Measurements from ENCODE around the gene AQP2.

AQP2 gene

GRCh38 chr12:50004696-50005095 is 54.2 kb downstream of the AQP2 start:
- no peaks in the 10 kb centered on the region for H3K27me3 ChIP-seq (ENCODE audit: insufficient read depth, low read length, poor library complexity, severe bottlenecking)
- H3F3A ChIP-seq (ENCODE audit: low read depth): peaks cover 4% of the 10 kb centered on the region; the same call in 1 of the 2 replicates
- no peak overlapping the region for H3K9ac ChIP-seq (ENCODE audit: low read depth, low read length, poor library complexity, severe bottlenecking)
- no peak overlapping the region for H3K4me3 ChIP-seq (ENCODE audit: low read length, poor library complexity, severe bottlenecking)
- H3K9me3 ChIP-seq (ENCODE audit: insufficient read depth, low read depth, low read length): no peaks in the 10 kb centered on the region
- no peak overlapping the region for H2AFZ ChIP-seq (ENCODE audit: low read length)
- peaks cover 8% of the 10 kb centered on the region for H4K20me1 ChIP-seq (ENCODE audit: insufficient read depth, low read length, poor library complexity, severe bottlenecking)
- H3K4me1 ChIP-seq (ENCODE audit: insufficient read depth, low read length, poor library complexity, severe bottlenecking): peaks cover 27% of the 10 kb centered on the region
- H3K79me2 ChIP-seq (ENCODE audit: insufficient read depth, low read length): peaks cover 59% of the 10 kb centered on the region
- no peaks in the 10 kb centered on the region for H3K9me2 ChIP-seq (replicated peaks; ENCODE audit: low read depth, low read length)
- TF ChIP-seq CTCF (conservative IDR thresholded peaks at IDR 0.05; ENCODE audit: low read length): no peak
- TF ChIP-seq EZH2phosphoT487 (IDR thresholded peaks at IDR 0.05; ENCODE audit: borderline replicate concordance): no peak
- H3K36me3 ChIP-seq (ENCODE audit: insufficient read depth, low read length): peaks cover 76% of the 10 kb centered on the region
- H3K4me2 ChIP-seq (ENCODE audit: low read depth, low read length, poor library complexity, severe bottlenecking): no peak overlapping the region

GRCh38 chr12:50005175-50005574 is 54.6 kb downstream of the AQP2 start:
- Histone ChIP-seq H3K4me2 (ENCODE audit: low read depth, low read length, poor library complexity, severe bottlenecking) (no peak overlapping the region), H3K27me3 (ENCODE audit: insufficient read depth, low read length, poor library complexity, severe bottlenecking) (no peaks in the 10 kb centered on the region), H3K4me3 (ENCODE audit: low read length, poor library complexity, severe bottlenecking) (no peak overlapping the region), H2AFZ (ENCODE audit: low read length) (no peak overlapping the region), H4K20me1 (ENCODE audit: insufficient read depth, low read length, poor library complexity, severe bottlenecking) (peaks cover 12% of the 10 kb centered on the region), H3K9me3 (ENCODE audit: insufficient read depth, low read depth, low read length) (no peaks in the 10 kb centered on the region), H3K9ac (ENCODE audit: low read depth, low read length, poor library complexity, severe bottlenecking) (no peak overlapping the region), H3F3A (ENCODE audit: low read depth) (peaks cover 7% of the 10 kb centered on the region; the same call in 1 of the 2 replicates), H3K9me2 (replicated peaks; ENCODE audit: low read depth, low read length) (no peaks in the 10 kb centered on the region), H3K79me2 (ENCODE audit: insufficient read depth, low read length) (peaks cover 64% of the 10 kb centered on the region), H3K4me1 (ENCODE audit: insufficient read depth, low read length, poor library complexity, severe bottlenecking) (peaks cover 27% of the 10 kb centered on the region), H3K36me3 (ENCODE audit: insufficient read depth, low read length) (peaks cover 78% of the 10 kb centered on the region)
- TF ChIP-seq CTCF (conservative IDR thresholded peaks at IDR 0.05; ENCODE audit: low read length) (no peak), EZH2phosphoT487 (IDR thresholded peaks at IDR 0.05; ENCODE audit: borderline replicate concordance) (no peak)

GRCh38 chr12:50006280-50006679 is 55.7 kb downstream of the AQP2 start:
- Histone ChIP-seq H3F3A (ENCODE audit: low read depth) (peaks cover 7% of the 10 kb centered on the region; the same call in 1 of the 2 replicates), H3K79me2 (ENCODE audit: insufficient read depth, low read length) (peaks cover 75% of the 10 kb centered on the region), H3K9me3 (ENCODE audit: insufficient read depth, low read depth, low read length) (no peaks in the 10 kb centered on the region), H3K4me2 (ENCODE audit: low read depth, low read length, poor library complexity, severe bottlenecking) (peak overlapping the region; percentile 63), H3K36me3 (ENCODE audit: insufficient read depth, low read length) (peaks cover 78% of the 10 kb centered on the region), H3K9me2 (replicated peaks; ENCODE audit: low read depth, low read length) (no peaks in the 10 kb centered on the region), H2AFZ (ENCODE audit: low read length) (no peak overlapping the region), H3K4me1 (ENCODE audit: insufficient read depth, low read length, poor library complexity, severe bottlenecking) (peaks cover 27% of the 10 kb centered on the region), H3K9ac (ENCODE audit: low read depth, low read length, poor library complexity, severe bottlenecking) (peak overlapping the region; percentile 15), H4K20me1 (ENCODE audit: insufficient read depth, low read length, poor library complexity, severe bottlenecking) (peaks cover 12% of the 10 kb centered on the region), H3K4me3 (ENCODE audit: low read length, poor library complexity, severe bottlenecking) (peak overlapping the region; percentile 4), H3K27me3 (ENCODE audit: insufficient read depth, low read length, poor library complexity, severe bottlenecking) (no peaks in the 10 kb centered on the region)
- TF ChIP-seq CTCF (conservative IDR thresholded peaks at IDR 0.05; ENCODE audit: low read length): no peak
- TF ChIP-seq EZH2phosphoT487 (IDR thresholded peaks at IDR 0.05; ENCODE audit: borderline replicate concordance): no peak
